ENCODE data around the gene KLK14.

Gene KLK14

DNA sequence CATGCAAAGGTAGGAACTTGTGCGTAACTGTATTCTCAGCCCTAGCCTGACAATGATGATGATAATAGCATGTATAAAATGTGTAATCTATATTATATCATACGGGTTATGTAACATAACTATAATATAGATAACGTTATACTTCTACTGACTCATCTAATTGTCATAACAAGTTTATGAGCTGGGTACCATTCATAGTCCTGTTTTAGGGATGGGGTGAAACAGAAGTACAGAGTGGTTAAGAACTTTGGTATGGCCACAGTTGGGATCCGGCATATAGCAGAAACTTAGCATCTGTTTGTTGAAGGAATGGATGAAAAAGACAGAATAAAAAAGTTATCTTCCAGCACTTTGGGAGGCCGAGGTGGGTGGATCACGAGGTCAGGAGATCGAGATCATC is 20.3 kb upstream of the KLK14 start:
- ChIA-PET POLR2A (ENCODE audit: low non-redundant PET) (no interaction called here), CTCF (no interaction called here)
- no peak for DNase-seq (ENCODE audit: low spot score)
- H3K27ac ChIP-seq, result no peak overlapping the region
- TF ChIP-seq, protein P1, sequence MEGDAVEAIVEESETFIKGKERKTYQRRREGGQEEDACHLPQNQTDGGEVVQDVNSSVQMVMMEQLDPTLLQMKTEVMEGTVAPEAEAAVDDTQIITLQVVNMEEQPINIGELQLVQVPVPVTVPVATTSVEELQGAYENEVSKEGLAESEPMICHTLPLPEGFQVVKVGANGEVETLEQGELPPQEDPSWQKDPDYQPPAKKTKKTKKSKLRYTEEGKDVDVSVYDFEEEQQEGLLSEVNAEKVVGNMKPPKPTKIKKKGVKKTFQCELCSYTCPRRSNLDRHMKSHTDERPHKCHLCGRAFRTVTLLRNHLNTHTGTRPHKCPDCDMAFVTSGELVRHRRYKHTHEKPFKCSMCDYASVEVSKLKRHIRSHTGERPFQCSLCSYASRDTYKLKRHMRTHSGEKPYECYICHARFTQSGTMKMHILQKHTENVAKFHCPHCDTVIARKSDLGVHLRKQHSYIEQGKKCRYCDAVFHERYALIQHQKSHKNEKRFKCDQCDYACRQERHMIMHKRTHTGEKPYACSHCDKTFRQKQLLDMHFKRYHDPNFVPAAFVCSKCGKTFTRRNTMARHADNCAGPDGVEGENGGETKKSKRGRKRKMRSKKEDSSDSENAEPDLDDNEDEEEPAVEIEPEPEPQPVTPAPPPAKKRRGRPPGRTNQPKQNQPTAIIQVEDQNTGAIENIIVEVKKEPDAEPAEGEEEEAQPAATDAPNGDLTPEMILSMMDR (conservative IDR thresholded peaks at IDR 0.05; ENCODE audit: low read depth), result no peak

DNA sequence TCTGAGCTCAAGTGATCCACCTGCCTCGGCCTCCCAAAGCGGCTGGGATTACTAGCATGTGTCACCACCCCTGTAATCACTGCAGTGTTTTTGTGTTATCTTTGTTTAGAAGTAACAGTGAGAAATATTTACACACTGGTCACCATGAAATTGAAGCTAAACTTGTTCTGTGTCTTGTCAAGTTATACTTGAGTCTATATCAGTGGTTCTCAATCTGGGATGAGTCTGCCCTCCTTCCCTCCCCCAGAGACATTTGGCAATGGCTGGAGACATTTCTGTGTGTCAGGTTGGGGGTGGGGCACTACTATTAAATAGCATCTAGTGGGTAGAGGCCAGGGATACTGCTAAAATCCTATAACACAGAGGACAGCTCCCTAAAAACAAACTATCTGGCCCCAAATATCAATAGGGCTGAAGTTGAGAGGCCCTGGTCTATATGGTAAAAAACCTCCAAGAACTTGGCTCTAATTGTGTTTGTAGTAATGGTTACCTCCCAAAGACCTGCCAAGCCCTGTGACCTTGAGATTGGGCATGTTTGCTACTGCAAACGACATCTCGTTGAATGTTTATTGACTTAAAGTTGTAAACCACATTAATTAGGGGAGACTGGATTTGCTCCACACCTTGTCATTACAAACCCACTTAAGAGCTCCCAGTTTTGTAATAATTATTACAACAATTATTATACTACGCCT is 18.6 kb upstream of the KLK14 start:
- CTCF ChIA-PET, result interaction anchor here (2.3 kb wide), 1 partner anchor 80 kb away, joined by 12 read pairs; no protein-coding TSS in a partner anchor
- H3K27ac ChIP-seq, result no peak overlapping the region
- TF ChIP-seq, protein P1 (conservative IDR thresholded peaks at IDR 0.05; ENCODE audit: low read depth), result no peak
- no peak for DNase-seq (ENCODE audit: low spot score)
- POLR2A ChIA-PET (ENCODE audit: low non-redundant PET), result no interaction called here

DNA sequence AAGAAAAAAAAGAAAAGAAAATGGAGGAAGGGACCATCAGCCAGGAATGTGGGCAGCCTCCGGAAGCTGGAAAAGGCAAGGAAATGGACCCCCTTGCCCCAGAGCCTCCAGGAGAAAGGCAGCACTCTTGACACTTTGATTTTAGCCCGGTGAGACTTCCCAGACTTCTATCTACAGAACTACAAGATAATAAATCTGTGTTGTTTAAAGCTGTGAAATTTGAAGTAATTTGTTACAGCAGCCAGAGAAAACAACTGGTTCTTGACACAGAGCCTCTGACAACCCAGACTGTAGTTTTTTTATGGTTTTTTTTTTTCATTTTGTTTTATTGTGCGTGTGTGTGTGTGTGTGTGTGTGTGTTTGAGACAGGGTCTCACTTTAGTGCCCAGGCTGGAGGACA is 17.9 kb upstream of the KLK14 start:
- H3K27ac ChIP-seq, result peak overlapping the region; percentile 4; the same call in 1 of the 2 replicates
- ChIA-PET POLR2A (ENCODE audit: low non-redundant PET) (interaction anchor here (0.6 kb wide), 1 partner anchor 77 kb away, joined by 3 read pairs; no protein-coding TSS in a partner anchor), CTCF (interaction anchor here (2.3 kb wide), 1 partner anchor 80 kb away, joined by 12 read pairs; no protein-coding TSS in a partner anchor)
- TF ChIP-seq, protein P1 (conservative IDR thresholded peaks at IDR 0.05; ENCODE audit: low read depth), result no peak
- no peak for DNase-seq (ENCODE audit: low spot score)

DNA sequence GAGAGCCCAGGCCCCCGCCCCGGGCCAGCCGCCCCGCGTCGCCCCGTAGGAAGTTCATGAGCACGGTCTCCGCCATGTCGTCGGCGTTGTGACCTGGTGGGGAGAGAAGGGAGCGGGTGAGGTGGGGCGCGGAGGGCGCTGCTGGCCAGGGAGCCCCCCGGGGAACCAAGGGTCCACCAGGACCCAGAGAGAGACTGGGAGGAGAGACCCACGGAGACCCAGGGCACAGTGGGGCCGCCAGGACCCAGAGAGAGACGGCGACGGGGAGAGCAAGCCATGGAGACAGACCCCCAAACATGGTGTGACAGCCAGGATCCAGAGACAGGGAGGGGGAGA is 16.3 kb upstream of the KLK14 start:
- DNase-seq (ENCODE audit: low spot score), result no peak
- CTCF ChIA-PET, result interaction anchor here (2.3 kb wide), 1 partner anchor 78 kb away, joined by 12 read pairs; no protein-coding TSS in a partner anchor

DNA sequence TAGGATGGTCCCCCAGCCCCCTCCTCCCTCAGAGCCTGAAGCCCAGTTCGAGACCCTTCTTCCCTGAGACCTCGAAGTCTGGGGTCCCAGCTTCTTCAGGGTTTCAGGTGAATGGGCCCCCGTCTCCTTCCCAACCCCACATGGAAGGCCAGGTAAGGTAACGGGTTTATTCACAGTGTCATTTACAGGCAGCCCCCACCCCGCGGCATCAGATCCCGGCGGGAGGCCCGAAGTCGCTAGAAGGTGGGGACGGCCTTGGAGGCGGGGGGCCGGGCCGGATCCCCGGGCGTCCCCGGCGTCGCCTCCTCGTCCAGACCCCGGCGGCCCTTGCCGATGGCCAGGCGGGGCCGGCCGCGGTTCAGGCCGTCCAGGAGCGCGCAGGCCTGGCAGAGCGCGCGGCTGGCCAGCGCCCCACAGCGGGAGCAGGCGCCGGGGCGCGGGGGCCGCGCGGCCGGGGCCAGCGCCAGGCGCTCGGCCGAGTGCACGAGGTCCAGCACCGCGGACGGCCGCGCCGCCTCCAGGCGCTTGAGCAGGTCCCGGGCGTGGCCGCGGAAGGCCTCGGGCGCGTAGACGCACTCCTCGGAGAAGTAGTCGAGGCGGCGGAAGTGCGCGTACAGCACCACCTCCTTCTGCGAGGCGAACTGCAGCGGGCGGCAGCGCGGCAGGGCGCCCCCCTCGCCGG is 15.8 kb upstream of the KLK14 start:
- ChIA-PET CTCF (interaction anchor here (0.7 kb wide), 1 partner anchor 33 kb away, joined by 4 read pairs; no protein-coding TSS in a partner anchor), POLR2A (ENCODE audit: low non-redundant PET) (no interaction called here)
- peak overlapping the region; percentile 59 for H3K27ac ChIP-seq
- DNase-seq (ENCODE audit: low spot score), result no peak
- TF ChIP-seq, protein P1 (conservative IDR thresholded peaks at IDR 0.05; ENCODE audit: low read depth), result no peak

More for the DNA sequence above, 16.3 kb upstream of the KLK14 start:
- H3K27ac ChIP-seq, result no peak overlapping the region
- POLR2A ChIA-PET (ENCODE audit: low non-redundant PET), result no interaction called here
- TF ChIP-seq, protein P1 (conservative IDR thresholded peaks at IDR 0.05; ENCODE audit: low read depth), result no peak

DNA sequence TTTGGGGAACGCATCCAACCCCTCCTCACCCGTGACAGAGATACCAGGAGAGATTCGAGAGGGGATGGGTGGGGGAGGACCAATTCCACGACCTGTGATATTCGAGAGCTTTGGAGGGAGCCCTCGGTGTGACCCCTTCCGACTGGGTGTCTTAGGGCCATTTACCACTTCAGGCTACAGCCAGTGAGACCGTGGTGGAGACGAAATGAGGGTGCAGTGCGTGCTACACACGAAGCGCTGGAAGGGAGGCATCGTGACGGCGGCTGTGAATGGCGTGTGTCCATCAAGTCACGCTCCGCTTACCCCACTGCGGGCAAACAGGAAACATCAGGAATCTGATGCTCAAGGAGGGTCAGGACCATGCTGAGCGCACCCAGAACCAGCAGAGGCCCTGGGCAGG is 15.1 kb upstream of the KLK14 start:
- H3K27ac ChIP-seq, result peak overlapping the region; percentile 59
- TF ChIP-seq, protein P1 (conservative IDR thresholded peaks at IDR 0.05; ENCODE audit: low read depth), result no peak
- no peak for DNase-seq (ENCODE audit: low spot score)
- ChIA-PET POLR2A (ENCODE audit: low non-redundant PET) (no interaction called here), CTCF (interaction anchor here (0.7 to 1.1 kb wide), 2 partner anchors 32 to 176 kb away, joined by 3 to 4 read pairs; no protein-coding TSS in a partner anchor)

Data from RWPE1 (cell line).